ENCODE results near the gene PAPSS2. TPM values are rescaled to one million over a fixed set of nuclear protein-coding genes. Genes with fewer than 3 reads are reported as not detected.

The PAPSS2 gene
- total and polyA plus RNA-seq, 2 donors (not counting 3 experiments of a cell fraction or from before 2014, with no cell fraction given) = 27.9 to 82.6 TPM

DNA sequence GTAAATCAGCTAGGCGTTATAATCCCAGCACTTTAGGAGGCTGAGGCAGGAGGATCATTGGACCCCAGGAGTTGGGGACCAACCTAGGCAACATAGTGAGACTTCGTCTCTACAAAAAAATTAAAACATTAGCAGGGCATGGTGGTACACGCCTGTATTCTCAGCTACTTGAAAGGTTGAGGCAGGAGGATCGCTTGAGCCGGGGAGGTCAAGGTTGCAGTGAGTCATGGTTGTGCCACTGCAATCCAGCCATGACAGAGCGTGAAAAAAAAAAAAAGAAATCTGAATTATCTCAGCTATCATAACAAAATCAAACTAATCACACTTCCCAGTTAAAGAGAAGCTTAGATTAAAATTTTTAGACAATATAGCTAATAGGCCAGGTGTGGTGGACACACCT, 123.0 kb downstream of the PAPSS2 start:
- POLR2A ChIA-PET = no interaction called here

DNA sequence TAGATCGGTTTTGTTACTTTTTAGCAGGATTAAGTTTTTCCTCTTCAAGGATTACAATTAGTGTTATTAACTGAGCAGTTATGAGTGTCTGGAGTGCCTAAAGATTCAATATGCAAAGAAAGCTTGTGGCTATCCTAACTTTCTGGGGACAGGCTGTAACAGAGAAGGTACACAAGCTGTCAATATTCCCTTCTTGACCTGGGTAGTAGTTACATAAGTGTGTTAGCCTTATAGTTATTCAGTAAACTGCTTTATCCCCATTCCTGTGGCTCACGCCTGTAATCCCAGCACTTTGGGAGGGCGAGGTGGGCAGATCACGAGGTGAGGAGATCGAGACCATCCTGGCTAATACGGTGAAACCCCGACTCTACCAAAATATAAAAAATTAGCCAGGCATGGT, 126.7 kb downstream of the PAPSS2 start:
- Histone ChIP-seq H3K4me2 (ENCODE audit: insufficient read depth, low read length) (no peak overlapping the region), H4K20me1 (replicated peaks; ENCODE audit: control insufficient read depth, extremely low read depth, insufficient read depth, low read length) (no peaks in the 10 kb centered on the region), H3K27me3 (ENCODE audit: control insufficient read depth in 2 of 2, insufficient read depth in 2 of 2, low read length in 2 of 2) (no peaks in the 10 kb centered on the region), H3K9me1 (replicated peaks; ENCODE audit: control insufficient read depth, extremely low read depth, insufficient read depth, low read length) (no peaks in the 10 kb centered on the region), H3K9me3 (replicated peaks; ENCODE audit: control insufficient read depth, insufficient read depth, low read length) (no peaks in the 10 kb centered on the region), H3K9ac (replicated peaks; ENCODE audit: extremely low read depth, insufficient read depth, low read length) (no peak overlapping the region), H3K36me3 (ENCODE audit: control insufficient read depth in 2 of 2, extremely low read depth in 1 of 2, insufficient read depth in 2 of 2, low read length in 2 of 2) (peaks cover 0 to 2% of the 10 kb centered on the region in 2 experiments), H3K79me2 (ENCODE audit: control insufficient read depth, insufficient read depth, low read length) (no peaks in the 10 kb centered on the region), H3K4me3 (replicated peaks in 1 of 3; ENCODE audit: insufficient read depth in 1 of 3, low read depth in 1 of 3, low read length in 3 of 3) (no peak overlapping the region), H3K4me1 (ENCODE audit: control insufficient read depth, extremely low read depth, insufficient read depth, low read length) (no peaks in the 10 kb centered on the region), H3K27ac (ENCODE audit: insufficient read depth, low read depth, low read length) (no peak overlapping the region), H2AFZ (ENCODE audit: low read depth, low read length) (no peak overlapping the region)
- dilution Hi-C loops (cut with MboI; ENCODE audit: extremely low pct_ligation_motif_present, low sequenced_read_pairs) (no loop called here), intact Hi-C loops (cut with micrococcal nuclease) (no loop called here)
- ChIA-PET CTCF (interaction anchor here (0.9 to 1.8 kb wide), 3 partner anchors 10 to 14 kb away, joined by 3 to 4 read pairs (median 3); no protein-coding TSS in a partner anchor), POLR2A (no interaction called here)
- TF ChIP-seq, protein P1, sequence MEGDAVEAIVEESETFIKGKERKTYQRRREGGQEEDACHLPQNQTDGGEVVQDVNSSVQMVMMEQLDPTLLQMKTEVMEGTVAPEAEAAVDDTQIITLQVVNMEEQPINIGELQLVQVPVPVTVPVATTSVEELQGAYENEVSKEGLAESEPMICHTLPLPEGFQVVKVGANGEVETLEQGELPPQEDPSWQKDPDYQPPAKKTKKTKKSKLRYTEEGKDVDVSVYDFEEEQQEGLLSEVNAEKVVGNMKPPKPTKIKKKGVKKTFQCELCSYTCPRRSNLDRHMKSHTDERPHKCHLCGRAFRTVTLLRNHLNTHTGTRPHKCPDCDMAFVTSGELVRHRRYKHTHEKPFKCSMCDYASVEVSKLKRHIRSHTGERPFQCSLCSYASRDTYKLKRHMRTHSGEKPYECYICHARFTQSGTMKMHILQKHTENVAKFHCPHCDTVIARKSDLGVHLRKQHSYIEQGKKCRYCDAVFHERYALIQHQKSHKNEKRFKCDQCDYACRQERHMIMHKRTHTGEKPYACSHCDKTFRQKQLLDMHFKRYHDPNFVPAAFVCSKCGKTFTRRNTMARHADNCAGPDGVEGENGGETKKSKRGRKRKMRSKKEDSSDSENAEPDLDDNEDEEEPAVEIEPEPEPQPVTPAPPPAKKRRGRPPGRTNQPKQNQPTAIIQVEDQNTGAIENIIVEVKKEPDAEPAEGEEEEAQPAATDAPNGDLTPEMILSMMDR (IDR thresholded peaks at IDR 0.05; ENCODE audit: extremely low read depth in 1 of 2, insufficient read depth in 1 of 2, low read depth in 1 of 2, low read length in 2 of 2) = no peak
- TF ChIP-seq GATA2 (IDR thresholded peaks at IDR 0.05; ENCODE audit: insufficient read depth, insufficient read length, low read depth, low read length) (no peak), FOS (IDR thresholded peaks at IDR 0.05; ENCODE audit: borderline replicate concordance, insufficient read depth, low read length) (no peak), POLR2AphosphoS5 (IDR thresholded peaks at IDR 0.05; ENCODE audit: insufficient read depth, low read depth, low read length) (no peak), EZH2 (IDR thresholded peaks at IDR 0.05; ENCODE audit: borderline replicate concordance, low read depth, low read length, severe bottlenecking) (no peak), MYC (IDR thresholded peaks at IDR 0.05; ENCODE audit: low read depth, low read length) (no peak), JUN (IDR thresholded peaks at IDR 0.05; ENCODE audit: borderline replicate concordance, insufficient read depth, insufficient read length, low read depth) (no peak), POLR2A (IDR thresholded peaks at IDR 0.05; ENCODE audit: low read depth, low read length) (no peak)
- TF ChIP-seq, protein P2, sequence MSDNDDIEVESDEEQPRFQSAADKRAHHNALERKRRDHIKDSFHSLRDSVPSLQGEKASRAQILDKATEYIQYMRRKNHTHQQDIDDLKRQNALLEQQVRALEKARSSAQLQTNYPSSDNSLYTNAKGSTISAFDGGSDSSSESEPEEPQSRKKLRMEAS (IDR thresholded peaks at IDR 0.05; ENCODE audit: insufficient read depth, insufficient read length) = no peak
- DNase-seq (ENCODE audit: low read depth, low spot score) (no peak), FAIRE-seq (no peak)
- no TSS peak for BruUV-seq (replicated peaks)

More for the DNA sequence above, 123.0 kb downstream of the PAPSS2 start:
- no peak overlapping the region for H3K27ac ChIP-seq (ENCODE audit: insufficient read depth, low read depth, low read length)
- TF ChIP-seq, protein P2 (IDR thresholded peaks at IDR 0.05; ENCODE audit: insufficient read depth, insufficient read length) = no peak
- TF ChIP-seq JUN (IDR thresholded peaks at IDR 0.05; ENCODE audit: borderline replicate concordance, insufficient read depth, insufficient read length, low read depth) (no peak), EZH2 (IDR thresholded peaks at IDR 0.05; ENCODE audit: borderline replicate concordance, low read depth, low read length, severe bottlenecking) (no peak), GATA2 (IDR thresholded peaks at IDR 0.05; ENCODE audit: insufficient read depth, insufficient read length, low read depth, low read length) (no peak), POLR2A (IDR thresholded peaks at IDR 0.05; ENCODE audit: low read depth, low read length) (no peak), FOS (IDR thresholded peaks at IDR 0.05; ENCODE audit: borderline replicate concordance, insufficient read depth, low read length) (no peak), MYC (IDR thresholded peaks at IDR 0.05; ENCODE audit: low read depth, low read length) (no peak), POLR2AphosphoS5 (IDR thresholded peaks at IDR 0.05; ENCODE audit: insufficient read depth, low read depth, low read length) (no peak)
- no peak overlapping the region for H3K4me3 ChIP-seq (replicated peaks in 1 of 3; ENCODE audit: insufficient read depth in 1 of 3, low read depth in 1 of 3, low read length in 3 of 3)
- no peak overlapping the region for H3K4me2 ChIP-seq (ENCODE audit: insufficient read depth, low read length)
- dilution Hi-C loops (cut with MboI; ENCODE audit: extremely low pct_ligation_motif_present, low sequenced_read_pairs) (no loop called here), intact Hi-C loops (cut with micrococcal nuclease) (no loop called here)
- no peaks in the 10 kb centered on the region for H3K27me3 ChIP-seq (ENCODE audit: control insufficient read depth in 2 of 2, insufficient read depth in 2 of 2, low read length in 2 of 2)
- H3K9me1 ChIP-seq (replicated peaks; ENCODE audit: control insufficient read depth, extremely low read depth, insufficient read depth, low read length) = no peaks in the 10 kb centered on the region
- CTCF ChIA-PET = interaction anchor here (0.6 to 1.0 kb wide), 2 partner anchors 10 to 77 kb away, joined by 3 to 7 read pairs; no protein-coding TSS in a partner anchor
- peaks cover 2 to 3% of the 10 kb centered on the region in 2 experiments for H3K36me3 ChIP-seq (ENCODE audit: control insufficient read depth in 2 of 2, extremely low read depth in 1 of 2, insufficient read depth in 2 of 2, low read length in 2 of 2)
- FAIRE-seq = no peak
- H4K20me1 ChIP-seq (replicated peaks; ENCODE audit: control insufficient read depth, extremely low read depth, insufficient read depth, low read length) = no peaks in the 10 kb centered on the region
- H3K9ac ChIP-seq (replicated peaks; ENCODE audit: extremely low read depth, insufficient read depth, low read length) = no peak overlapping the region
- H3K4me1 ChIP-seq (ENCODE audit: control insufficient read depth, extremely low read depth, insufficient read depth, low read length) = no peaks in the 10 kb centered on the region
- no peak for DNase-seq (ENCODE audit: low read depth, low spot score)
- no TSS peak for BruUV-seq (replicated peaks)
- H2AFZ ChIP-seq (ENCODE audit: low read depth, low read length) = no peak overlapping the region
- peaks cover 6% of the 10 kb centered on the region for H3K79me2 ChIP-seq (ENCODE audit: control insufficient read depth, insufficient read depth, low read length)
- no peaks in the 10 kb centered on the region for H3K9me3 ChIP-seq (replicated peaks; ENCODE audit: control insufficient read depth, insufficient read depth, low read length)

All from endothelial cell of umbilical vein (primary cell).